ENCODE results near the gene ITGA8.

ITGA8 gene

GRCh38 chr10:15630353-15630752, 89.4 kb downstream of the ITGA8 start:
- DNase-seq = no peak
- in situ Hi-C loops (cut with MboI; ENCODE audit: low pct_unique_long_range_greater_than_20kb, low sequenced_read_pairs) = no loop called here

- in situ Hi-C loops (cut with MboI; ENCODE audit: low pct_unique_long_range_greater_than_20kb, low sequenced_read_pairs) = no loop called here
- no peak for DNase-seq
Measured at GRCh38 chr10:15627617-15628196, 92.0 kb downstream of the ITGA8 start.

- DNase-seq = no peak
- in situ Hi-C loops (cut with MboI; ENCODE audit: low pct_unique_long_range_greater_than_20kb, low sequenced_read_pairs) = no loop called here
Measured at GRCh38 chr10:15626937-15627336, 92.8 kb downstream of the ITGA8 start.

GRCh38 chr10:15625261-15625660, 94.5 kb downstream of the ITGA8 start:
- DNase-seq = no peak
- in situ Hi-C loops (cut with MboI; ENCODE audit: low pct_unique_long_range_greater_than_20kb, low sequenced_read_pairs) = no loop called here

- in situ Hi-C loops (cut with MboI; ENCODE audit: low pct_unique_long_range_greater_than_20kb, low sequenced_read_pairs) = no loop called here
- no peak for DNase-seq
Measured at GRCh38 chr10:15624401-15625196, 95.1 kb downstream of the ITGA8 start.

GRCh38 chr10:15620836-15621515, 98.7 kb downstream of the ITGA8 start:
- no peak for DNase-seq
- in situ Hi-C loops (cut with MboI; ENCODE audit: low pct_unique_long_range_greater_than_20kb, low sequenced_read_pairs) = no loop called here

- no peak for DNase-seq
- in situ Hi-C loops (cut with MboI; ENCODE audit: low pct_unique_long_range_greater_than_20kb, low sequenced_read_pairs) = no loop called here
Measured at GRCh38 chr10:15620337-15620736, 99.4 kb downstream of the ITGA8 start.

GRCh38 chr10:15609246-15609645, 110.5 kb downstream of the ITGA8 start:
- in situ Hi-C loops (cut with MboI; ENCODE audit: low pct_unique_long_range_greater_than_20kb, low sequenced_read_pairs) = no loop called here
- DNase-seq = no peak

- in situ Hi-C loops (cut with MboI; ENCODE audit: low pct_unique_long_range_greater_than_20kb, low sequenced_read_pairs) = no loop called here
- DNase-seq = no peak
Measured at GRCh38 chr10:15606377-15606776, 113.3 kb downstream of the ITGA8 start.

GRCh38 chr10:15605740-15606369, 113.9 kb downstream of the ITGA8 start:
- no peak for DNase-seq
- in situ Hi-C loops (cut with MboI; ENCODE audit: low pct_unique_long_range_greater_than_20kb, low sequenced_read_pairs) = no loop called here

- no peak for DNase-seq
- in situ Hi-C loops (cut with MboI; ENCODE audit: low pct_unique_long_range_greater_than_20kb, low sequenced_read_pairs) = no loop called here
Measured at GRCh38 chr10:15603446-15604011, 116.2 kb downstream of the ITGA8 start.

GRCh38 chr10:15601819-15602218, 117.9 kb downstream of the ITGA8 start:
- in situ Hi-C loops (cut with MboI; ENCODE audit: low pct_unique_long_range_greater_than_20kb, low sequenced_read_pairs) = no loop called here
- DNase-seq = no peak

GRCh38 chr10:15595260-15595659, 124.5 kb downstream of the ITGA8 start:
- no peak for DNase-seq
- in situ Hi-C loops (cut with MboI; ENCODE audit: low pct_unique_long_range_greater_than_20kb, low sequenced_read_pairs) = no loop called here

GRCh38 chr10:15591937-15592336, 127.8 kb downstream of the ITGA8 start:
- no peak for DNase-seq
- in situ Hi-C loops (cut with MboI; ENCODE audit: low pct_unique_long_range_greater_than_20kb, low sequenced_read_pairs) = no loop called here

GRCh38 chr10:15591431-15591830, 128.3 kb downstream of the ITGA8 start:
- DNase-seq = no peak
- in situ Hi-C loops (cut with MboI; ENCODE audit: low pct_unique_long_range_greater_than_20kb, low sequenced_read_pairs) = no loop called here

- in situ Hi-C loops (cut with MboI; ENCODE audit: low pct_unique_long_range_greater_than_20kb, low sequenced_read_pairs) = no loop called here
- no peak for DNase-seq
Measured at GRCh38 chr10:15588635-15589508, 130.8 kb downstream of the ITGA8 start.

GRCh38 chr10:15588151-15588550, 131.6 kb downstream of the ITGA8 start:
- in situ Hi-C loops (cut with MboI; ENCODE audit: low pct_unique_long_range_greater_than_20kb, low sequenced_read_pairs) = no loop called here
- no peak for DNase-seq

- no peak for DNase-seq
- in situ Hi-C loops (cut with MboI; ENCODE audit: low pct_unique_long_range_greater_than_20kb, low sequenced_read_pairs) = no loop called here
Measured at GRCh38 chr10:15587271-15587670, 132.5 kb downstream of the ITGA8 start.

GRCh38 chr10:15585303-15585715, 134.4 kb downstream of the ITGA8 start:
- in situ Hi-C loops (cut with MboI; ENCODE audit: low pct_unique_long_range_greater_than_20kb, low sequenced_read_pairs) = no loop called here
- peak; percentile 58 for DNase-seq
